Hematopoietic multipotent progenitor cell (in vitro differentiated cells): ENCODE results near the gene TBC1D1. TPM values are rescaled to one million over a fixed set of nuclear protein-coding genes. Genes with fewer than 3 reads are reported as not detected.
A peak's percentile ranks its signal among the peaks of the same experiment; 100 is the strongest.
"Not testable (repeated sequence)": the region's sequence is repeated elsewhere in the genome, so short reads cannot be mapped to it uniquely, and the experiment has no call there.

Source experiments
- DNase-seq, 3 donors: peaks; one replicate each; pipeline ENCODE4 v3.0.0-alpha.2; 2011 to 2015; ENCODE audit warnings: low read depth in 2 of 3, low spot score in 2 of 3
- total RNA-seq: library from RNA; depleted of rRNA; stranded (reverse); fragments of >200 nt; gene quantifications from one replicate; pipeline ENCODE4 v1.2.3, GENCODE V29; 2012

Gene TBC1D1
- total RNA-seq, 1 donor, result 75.4 TPM

- not testable (repeated sequence) for DNase-seq
Measured at GRCh38 chr4:37923089-37923488, 32.2 kb downstream of the TBC1D1 start.

- DNase-seq, result no peak
Measured at GRCh38 chr4:37924946-37925345, 34.1 kb downstream of the TBC1D1 start.

- DNase-seq, result no peak
Measured at GRCh38 chr4:37927434-37927833, 36.5 kb downstream of the TBC1D1 start.

DNA sequence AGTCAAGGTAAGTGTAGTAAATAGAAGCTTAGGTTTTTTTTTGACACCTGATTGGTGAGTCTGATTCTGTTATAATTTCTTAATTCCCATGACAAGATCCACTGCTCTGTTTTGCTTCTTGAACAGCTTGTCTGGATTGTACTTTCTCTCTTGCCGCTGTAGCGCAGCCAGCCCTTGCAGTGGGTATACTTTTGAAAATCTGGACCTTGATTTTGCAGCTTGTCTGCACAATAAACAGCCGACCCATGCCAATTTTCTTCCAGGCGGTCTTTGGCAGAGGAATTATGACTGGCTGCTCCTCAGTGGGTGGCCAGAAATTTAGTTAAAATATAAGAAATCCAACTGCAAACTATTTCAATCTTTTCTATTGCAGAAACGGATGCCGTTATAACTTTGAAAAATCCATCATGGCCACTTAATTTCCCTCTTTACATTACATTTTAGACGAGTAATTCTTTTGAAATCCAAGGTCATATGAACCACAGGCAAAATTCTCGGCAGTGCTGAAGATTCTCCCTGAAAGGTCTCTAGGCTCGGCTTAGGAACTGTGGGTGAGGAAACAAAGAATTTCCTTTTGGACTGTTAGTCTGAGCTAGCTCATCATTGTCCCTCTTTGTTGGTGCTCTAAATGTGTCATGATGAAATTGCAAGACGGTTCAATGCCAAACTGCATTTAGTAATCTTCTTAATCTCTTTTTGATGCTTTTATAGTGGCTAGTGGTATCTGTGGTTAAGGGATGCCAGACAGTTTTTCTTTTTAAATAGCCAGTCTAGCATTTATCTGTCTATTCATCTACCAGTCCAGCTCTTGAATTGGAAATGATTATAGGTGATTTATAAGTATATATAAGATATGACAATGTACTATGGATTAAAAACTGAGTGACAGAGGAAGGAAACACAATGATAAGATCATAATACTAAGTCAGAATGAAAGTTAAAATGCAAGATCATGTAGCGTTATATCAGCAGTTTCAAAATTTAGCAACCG, 37.8 kb downstream of the TBC1D1 start:
- DNase-seq, result no peak

GRCh38 chr4:37934096-37934495, 43.2 kb downstream of the TBC1D1 start:
- DNase-seq, result no peak

DNA sequence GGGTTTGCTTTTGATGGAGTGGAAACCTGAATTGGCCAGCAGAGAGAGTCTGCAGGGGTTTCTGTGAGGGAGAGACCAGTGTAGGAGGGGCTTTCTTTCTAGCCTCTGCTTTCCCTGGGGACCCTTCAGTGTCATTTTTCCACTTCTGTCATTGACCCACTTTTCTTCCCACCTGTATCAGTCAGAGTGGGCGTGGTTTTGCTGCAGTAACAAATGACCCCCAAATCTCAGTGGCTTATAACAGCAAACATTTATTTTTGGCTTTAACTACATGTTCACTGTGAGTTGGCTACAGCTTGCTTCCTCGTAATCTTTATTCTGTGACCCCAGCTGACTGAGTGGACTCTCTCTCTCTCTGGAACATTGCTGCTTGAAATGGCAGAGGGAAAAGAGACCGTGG, 43.7 kb downstream of the TBC1D1 start:
- no peak for DNase-seq

- no peak for DNase-seq
Measured at GRCh38 chr4:37935026-37935425, 44.1 kb downstream of the TBC1D1 start.

GRCh38 chr4:37936889-37937498, 46.1 kb downstream of the TBC1D1 start:
- no peak for DNase-seq

DNA sequence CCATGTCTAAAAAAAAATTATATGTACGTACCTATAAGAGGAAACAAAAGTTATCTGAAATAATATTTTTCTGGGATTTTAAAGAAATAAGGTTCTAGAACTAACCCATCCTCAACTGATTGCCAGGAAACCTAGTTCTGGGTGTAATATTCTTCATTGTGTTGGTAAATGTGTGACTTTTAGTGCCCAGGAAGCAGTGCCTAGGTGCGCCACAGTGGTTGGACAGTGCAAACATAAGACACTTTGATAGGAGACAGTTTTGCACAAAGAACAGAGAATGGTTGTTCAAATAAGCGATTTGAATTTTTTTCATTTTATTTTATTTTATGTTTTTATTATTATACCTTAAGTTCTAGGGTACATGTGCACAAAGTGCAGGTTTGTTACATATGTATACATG, 47.3 kb downstream of the TBC1D1 start:
- no peak for DNase-seq

DNA sequence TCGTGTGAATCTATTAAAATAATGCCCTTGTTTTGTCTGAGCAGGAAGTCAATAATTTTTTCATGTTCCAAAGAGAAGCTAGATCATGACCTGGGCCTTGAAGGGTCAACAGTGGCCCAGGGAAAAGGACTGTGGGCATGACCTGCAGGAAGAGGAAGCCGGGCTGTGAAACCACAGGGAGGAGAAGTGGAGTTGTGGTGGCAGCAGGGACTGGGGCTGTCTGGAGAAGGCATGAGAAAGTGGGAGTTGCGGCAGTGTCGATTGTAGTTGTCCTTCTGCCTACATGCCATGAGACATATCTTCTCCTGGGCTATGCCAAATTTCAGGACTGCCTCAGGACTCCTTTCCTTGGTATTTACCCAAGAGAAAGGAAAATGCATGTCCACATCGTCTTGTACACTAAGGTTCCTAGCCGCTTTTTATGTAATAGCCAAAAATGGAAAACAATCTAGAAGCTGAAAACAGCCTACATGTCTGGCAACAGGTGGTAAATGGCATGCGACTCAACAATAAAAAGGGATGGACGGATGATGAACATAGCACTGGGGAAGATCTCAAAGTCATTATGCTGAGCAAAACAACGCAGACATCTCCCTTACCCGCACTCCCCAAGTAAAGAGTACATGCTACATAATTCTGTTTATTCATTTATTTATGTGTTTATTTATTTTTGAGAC, 55.8 kb downstream of the TBC1D1 start:
- DNase-seq, result no peak

- DNase-seq, result peak in 1 of 3 donors; percentile 22
Measured at GRCh38 chr4:37948542-37948941, 57.7 kb downstream of the TBC1D1 start.

- DNase-seq, result no peak
Measured at GRCh38 chr4:37949636-37950426, 58.9 kb downstream of the TBC1D1 start.

DNA sequence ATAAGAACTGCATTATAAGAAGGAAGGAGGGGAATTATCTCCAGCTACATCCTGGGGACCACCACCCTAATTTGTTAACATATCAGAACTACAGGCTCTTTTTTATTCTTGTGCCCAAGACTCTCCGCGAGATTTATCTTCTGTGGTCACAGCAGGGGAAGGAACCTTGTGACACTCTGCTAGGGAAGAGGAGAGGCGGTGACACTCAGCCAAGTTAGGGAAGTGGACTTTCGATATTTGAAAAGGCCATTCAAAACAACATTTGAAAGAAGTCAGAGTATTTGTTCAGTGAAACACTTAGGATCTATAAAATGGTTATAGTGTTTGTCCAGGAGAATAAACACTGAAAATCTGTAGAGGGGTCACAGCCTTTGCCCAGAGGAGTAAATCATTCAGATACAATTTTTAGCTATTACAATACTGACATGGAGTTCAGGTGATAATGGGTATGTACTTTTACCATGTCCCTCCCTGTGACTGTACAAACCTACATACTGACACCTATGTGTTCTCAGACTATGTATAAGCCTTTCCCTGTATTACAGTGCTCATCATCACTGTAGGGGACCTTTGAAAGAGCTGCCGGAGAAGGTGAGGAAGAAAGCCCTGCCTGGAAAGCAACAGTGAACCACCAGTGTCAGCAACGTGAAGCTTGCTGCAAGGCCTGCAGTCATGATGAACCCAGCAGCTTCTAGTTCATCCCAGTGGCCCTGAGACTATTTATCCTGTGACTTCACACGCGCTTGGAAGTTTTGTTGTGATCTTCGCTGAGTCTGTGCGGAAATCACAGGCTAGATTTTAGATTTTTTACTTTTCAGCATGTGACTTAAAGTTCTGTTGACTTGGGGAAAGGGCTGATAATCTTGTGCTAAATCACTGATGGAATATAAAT, 60.8 kb downstream of the TBC1D1 start:
- peak in 2 of 3 donors; percentile 47 to 76 for DNase-seq

- DNase-seq, result no peak
Measured at GRCh38 chr4:37953156-37953555, 62.3 kb downstream of the TBC1D1 start.

GRCh38 chr4:37953620-37954293, 62.9 kb downstream of the TBC1D1 start:
- DNase-seq, result no peak

DNA sequence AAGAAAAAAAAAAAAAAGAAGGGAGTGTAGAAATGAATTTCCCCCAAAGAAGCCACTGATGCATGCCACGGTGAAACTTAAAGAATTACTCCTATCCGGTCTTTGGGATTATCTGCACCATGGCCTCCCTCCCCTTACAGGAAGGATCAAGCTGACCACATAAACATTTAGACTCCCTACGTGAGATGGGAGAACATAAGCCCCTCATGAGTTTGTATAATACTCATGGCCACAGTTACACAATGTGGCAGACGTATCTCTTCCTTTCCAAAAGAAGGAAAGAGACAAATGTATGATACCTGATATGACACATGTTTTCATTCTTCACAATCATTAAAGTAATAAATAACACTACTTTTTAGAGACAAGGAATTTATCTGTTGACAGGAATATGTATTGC, 66.1 kb downstream of the TBC1D1 start:
- DNase-seq, result no peak

GRCh38 chr4:37958932-37959331, 68.0 kb downstream of the TBC1D1 start:
- DNase-seq, result no peak

GRCh38 chr4:37960098-37960497, 69.2 kb downstream of the TBC1D1 start, which contains the start of gene PTTG2:
Gene PTTG2, plus strand, starts transcription at chr4:37960398. Its CDS starts 37 bp downstream, at chr4:37960435.
- no peak for DNase-seq
